Measurements from ENCODE around the gene STAT3. TPM values are rescaled to one million over a fixed set of nuclear protein-coding genes. Genes with fewer than 3 reads are reported as not detected.
"Not testable (repeated sequence)": the region's sequence is repeated elsewhere in the genome, so short reads cannot be mapped to it uniquely, and the experiment has no call there.

The STAT3 gene
- 105 and 109 TPM in 2 replicates for total RNA-seq

DNA sequence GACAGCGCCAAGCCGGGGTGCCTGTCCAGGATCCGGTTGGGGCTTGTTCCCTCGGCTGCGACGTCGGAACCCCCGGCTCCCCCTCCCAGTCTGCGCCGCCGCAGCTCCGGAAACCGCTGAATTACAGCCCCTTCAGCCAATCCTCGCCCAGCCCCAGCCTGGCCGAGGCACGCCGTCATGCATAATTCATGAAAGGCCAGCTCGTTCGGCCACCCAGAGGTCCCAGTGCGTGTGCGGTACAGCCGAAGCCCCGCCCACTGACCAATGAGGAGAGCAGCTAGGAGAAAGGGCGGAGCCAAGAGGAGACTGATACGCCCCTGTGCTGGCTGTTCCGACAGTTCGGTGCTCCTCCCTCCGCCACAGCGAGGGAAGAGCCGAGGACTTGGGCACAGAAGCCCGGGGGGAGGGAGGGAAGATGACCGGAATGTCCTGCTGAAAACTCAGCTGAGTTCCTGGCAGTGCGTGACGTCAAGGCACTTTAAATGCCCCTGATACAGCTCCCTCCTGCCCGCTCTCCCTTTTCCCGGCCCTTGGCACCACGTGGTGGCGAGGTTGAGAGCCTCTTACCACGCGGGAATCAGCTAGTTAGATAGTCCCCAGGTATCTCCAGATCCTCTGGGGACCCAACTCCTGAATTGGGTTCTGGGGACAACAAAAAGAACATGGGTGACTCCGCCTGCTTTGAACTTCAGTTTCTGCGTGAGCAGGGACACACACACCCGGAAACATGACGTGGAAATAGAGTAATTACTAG is at the start of gene STAT3:
Gene STAT3, minus strand, starts transcription at position 62 of the 754 bp plus-strand sequence. CDS start 39,926 bp downstream, outside the sequence.
- intact Hi-C loops (cut with micrococcal nuclease) = loop anchor here (1.0 to 5.0 kb wide), 3 partner anchors 51 to 371 kb away; partner anchors contain the start of gene DNAJC7

DNA sequence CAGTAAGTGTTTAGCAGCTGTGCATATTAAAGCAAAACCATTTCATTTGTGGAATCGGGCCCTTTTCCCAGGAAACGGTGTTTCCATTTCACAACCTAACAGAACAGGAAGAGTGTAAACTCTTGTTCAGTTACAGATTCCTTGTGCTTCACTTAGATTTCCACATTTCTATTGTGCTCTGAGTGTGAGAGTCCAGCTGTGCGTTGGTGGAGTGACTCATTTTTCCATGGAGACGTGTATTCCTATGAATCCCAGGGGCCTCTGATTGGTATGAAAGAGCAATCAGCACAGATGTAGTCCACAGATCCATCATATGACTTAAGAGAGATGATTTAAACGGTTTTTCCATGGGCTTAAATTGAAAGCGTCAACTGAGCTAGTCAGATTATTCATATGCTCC is 48.1 kb upstream of the STAT3 start:
- intact Hi-C loops (cut with micrococcal nuclease) = no loop called here

DNA sequence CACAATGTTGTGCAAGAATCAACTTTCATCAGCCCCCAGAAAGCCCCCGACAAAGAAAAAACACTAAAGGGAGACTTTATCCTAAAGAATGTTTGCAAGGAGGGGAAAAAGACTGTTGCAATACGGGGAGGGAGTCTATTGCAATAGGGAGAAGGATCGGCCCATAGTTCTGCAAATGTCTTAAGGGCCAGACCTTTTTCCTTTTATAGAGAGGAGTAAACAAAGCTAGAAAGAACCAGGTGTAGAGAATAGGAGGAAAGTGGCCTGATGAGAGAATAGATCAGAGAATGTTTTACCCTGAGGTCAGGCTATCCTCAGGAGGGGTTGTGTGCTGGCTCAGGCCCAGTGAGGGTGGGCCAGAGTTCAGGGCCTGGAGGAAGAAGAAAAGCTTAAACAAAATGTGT is 43.5 kb upstream of the STAT3 start:
- intact Hi-C loops (cut with micrococcal nuclease) = no loop called here

DNA sequence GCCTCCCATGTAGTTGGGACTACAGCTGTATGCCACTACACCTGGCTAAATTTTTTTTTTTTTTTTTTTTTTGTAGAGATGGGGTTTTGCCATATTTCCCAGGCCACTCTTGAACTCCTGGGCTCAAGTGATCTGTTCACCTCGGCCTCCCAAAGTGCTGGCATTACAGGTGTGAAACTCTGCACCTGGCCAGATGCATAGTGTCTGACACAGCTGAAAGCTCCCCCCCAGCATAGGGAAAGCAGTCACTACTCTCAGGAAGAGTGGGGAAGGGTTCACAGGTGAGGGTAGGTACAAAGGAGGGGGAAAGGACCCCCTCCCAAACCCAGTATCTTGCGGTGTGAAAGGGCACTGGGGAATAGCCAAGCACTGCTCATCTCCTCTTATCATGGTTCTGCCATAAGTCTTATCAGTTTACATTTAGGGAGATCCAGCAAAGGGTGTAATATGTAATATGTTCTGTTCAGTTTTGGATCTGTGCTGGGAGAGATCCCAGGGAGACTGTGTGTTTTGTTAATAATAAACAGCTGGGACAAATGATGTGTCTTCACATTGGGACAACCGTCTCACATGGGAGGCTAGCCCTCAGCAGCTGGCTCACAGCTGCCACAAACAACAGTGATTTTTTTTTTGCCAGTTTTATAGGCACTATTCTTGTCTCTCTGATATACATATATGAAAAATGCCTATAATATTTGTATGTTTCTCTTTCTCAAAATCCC is 41.6 kb upstream of the STAT3 start:
- intact Hi-C loops (cut with micrococcal nuclease) = no loop called here

DNA sequence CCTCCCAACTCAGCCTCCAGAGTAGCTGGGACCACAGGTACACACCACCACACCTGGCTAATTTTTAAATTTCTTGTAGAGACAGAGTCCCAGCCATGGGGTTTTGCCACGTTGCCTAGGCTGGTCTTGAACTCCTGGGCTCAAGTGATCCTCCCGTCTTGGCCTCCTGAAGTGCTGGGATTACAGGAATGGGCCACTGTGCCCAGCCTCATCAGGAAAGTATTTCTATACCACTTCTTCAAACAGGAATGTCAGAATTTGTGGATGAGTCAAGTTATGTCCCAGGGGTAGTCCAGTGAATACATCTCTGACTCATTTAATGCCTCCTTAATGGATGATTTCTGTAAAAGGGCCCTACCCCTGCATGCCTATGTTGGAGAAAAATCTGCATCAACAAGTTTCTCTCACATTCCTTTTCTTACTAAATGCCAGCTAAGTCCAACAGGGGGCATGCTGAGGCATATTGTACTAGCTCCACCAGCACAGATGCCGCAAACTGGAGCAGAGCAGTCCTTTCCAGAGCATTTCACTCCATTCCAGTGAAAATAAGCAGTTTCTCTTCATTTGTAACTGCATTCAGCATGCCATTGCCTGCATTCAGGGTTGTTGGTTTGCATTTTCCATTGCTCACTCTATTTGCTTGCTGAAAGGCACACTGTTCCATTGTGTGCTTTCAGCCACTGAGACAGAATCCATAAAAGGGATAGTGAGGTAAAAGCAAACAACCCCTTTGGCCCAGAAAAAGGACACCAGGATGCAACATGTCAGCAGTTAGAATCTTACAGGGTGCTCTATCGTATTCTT is 40.1 kb upstream of the STAT3 start:
- intact Hi-C loops (cut with micrococcal nuclease) = loop anchor here (1.0 kb wide), 2 partner anchors 89 to 99 kb away; no protein-coding TSS in a partner anchor

DNA sequence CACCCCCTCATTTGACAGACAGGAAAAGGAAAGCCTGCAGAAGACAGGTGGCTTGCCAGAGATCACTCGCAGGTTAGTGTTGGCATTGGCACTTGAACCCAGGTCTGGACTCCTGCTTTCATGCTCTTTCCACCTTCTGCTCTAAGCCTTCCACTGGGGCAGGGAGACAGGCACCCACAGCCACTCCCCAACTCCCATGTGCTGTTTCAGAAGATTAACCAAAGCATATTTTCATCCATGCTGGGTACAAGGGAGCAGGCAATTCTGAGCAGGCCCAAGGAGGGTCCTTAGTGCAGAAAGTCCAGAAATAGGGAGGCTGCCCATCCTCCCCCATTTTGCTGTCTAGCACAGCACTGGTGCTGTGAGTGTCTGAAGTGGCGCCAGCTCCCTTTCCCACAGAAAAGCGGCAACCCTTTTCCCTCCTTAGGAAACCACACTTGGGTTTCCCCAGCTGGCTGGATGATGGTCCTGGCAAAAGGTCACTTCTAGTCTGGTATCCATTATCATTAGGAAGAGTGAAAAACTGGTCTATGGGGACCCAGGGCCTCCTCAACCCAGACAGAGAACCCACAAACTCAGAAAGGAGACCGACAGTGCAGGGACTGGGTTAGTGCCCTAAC is 36.9 kb upstream of the STAT3 start:
- intact Hi-C loops (cut with micrococcal nuclease) = no loop called here

DNA sequence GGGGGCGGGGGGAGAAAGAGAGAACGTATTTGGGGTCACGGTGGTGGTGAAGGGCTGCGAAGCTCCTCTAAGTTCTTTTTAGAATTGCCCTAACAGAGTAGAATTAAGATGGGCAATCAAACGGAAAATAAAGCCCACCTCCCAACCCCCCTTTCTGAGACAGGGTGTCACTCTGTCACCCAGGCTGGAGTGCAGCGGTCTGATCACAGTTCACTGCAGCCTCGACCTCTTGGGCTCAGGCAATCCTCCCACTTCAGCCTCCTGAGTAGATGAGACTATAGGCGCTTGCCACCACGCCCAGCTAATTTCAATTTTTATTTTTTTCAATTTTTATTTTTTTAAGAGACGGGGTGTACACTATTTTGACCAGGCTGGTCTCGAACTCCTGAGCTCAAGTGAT is 35.5 kb upstream of the STAT3 start:
- intact Hi-C loops (cut with micrococcal nuclease) = no loop called here

DNA sequence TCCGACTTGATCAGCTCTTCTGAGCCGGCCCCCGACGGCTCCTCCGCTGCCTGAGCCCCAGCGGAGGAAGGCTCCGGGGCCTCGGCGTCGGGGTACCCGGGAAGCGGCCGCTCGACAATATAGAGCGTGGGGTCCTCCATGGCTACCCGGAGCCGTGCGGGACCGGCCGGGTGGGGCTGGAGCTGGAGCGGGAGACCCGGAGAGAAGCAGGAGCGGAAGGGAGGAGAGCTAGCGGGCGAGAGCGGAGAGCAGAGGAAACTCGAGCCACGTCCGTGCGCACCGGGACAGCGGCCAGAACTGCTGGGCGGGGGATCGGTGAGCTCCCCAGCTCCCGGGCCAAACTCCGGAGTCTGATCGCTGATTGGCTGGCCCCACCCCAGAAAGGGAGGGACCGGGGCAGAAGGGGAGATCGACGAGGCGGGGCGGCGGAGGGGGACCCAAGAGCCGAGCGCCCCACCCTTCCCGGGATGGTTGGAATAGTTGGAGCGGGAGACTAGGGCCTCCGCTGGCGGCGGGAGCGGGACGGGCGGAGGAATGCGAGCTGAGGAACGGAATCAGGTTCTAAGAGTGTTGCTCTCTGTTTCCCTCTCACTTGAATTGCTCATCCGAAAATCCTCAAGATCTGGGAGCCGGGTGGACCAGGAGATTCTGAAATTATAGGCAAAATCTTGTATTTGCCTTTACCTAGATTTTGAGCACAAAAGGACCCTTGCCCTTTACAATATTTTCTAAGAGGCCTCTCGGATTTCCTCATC is 34.9 kb upstream of the STAT3 start, which contains the start of gene CAVIN1:
Gene CAVIN1, minus strand, starts transcription at position 299 of the 755 bp plus-strand sequence. Its CDS starts 159 bp downstream, at position 140.
- intact Hi-C loops (cut with micrococcal nuclease) = no loop called here

DNA sequence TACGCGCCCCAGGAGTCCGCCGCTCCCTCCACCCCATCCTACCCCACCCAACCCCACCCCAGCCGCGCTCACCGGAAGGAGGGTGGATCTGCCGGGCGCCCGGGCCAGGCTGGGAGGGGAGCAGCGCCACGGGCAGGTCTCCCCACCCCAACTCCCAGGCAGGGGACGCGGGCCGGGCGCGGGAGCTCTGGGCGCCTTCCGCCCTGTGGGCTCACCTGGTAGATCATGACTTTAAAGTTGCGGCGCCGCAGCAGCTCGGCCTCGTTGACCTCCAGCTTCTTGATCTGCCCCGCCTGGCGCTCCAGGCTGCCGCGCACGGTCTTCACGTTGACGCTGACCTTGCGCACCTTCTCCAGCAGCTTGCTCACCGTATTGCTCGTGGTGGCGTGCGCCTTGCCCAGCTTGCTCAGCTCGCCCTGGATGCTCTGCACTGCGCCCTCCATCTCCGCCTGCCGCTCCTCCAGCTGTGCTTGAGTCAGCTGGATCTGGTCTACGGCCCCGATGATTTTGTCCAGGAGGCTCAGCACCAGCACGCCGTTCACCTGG is 34.2 kb upstream of the STAT3 start:
- intact Hi-C loops (cut with micrococcal nuclease) = no loop called here

DNA sequence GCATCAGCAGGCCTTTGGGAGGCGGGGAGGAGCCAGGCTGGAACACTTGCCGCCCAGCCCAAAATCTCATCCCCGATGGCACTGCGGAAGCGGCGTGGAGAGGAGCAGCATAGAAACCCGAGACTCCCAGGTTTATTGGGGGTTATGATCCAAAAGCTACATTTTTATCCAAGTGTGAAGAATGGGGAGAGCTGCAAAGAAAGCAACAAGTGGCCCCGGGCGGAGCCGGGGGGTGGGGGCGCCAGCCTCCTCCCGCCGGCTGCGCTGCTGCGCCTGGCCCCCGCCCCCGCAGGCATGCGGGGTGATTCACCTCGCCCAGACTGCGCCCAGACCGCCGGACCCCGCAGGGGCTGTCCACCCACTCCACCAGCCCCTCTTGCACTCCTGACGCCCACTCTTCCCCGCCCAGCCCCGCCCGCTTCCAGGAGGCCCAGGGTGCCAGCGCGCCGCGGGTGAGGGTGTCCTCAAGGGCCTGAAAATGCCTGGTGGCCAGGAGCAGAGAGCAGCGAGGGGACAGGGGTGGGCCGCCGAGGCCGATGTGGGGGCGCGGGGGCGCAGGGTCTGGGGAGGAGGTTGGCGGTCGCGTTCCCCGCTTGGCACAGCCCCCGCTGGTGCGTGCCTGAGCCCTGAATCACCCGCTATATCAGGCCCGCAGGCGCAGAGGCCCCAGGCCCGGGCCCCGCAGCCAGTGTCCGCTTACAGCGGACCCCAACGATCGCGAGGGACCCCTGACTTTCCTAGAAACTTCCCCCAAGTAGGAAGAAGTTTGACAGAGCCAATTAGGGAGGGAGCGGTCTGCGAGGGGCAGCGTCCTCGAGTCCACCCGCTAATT is 33.5 kb upstream of the STAT3 start:
- intact Hi-C loops (cut with micrococcal nuclease) = no loop called here

DNA sequence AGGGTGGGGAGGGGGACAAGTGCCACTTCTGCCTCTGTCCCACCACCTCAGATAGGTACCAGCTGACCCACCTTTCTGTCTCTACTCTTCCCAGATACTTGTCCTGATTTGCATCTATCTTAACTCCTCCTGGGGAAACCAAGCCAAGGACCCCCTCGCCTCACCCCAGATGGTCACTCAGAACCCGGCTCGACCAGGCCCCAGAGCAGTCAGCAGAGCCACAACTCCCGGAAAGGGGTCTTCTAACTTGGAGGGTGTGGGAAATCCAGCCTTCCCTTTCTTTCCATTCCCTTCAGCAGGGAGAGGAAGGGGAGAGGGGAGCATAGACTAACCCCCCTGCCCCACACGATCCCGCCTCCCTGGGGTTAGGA is 32.9 kb upstream of the STAT3 start:
- intact Hi-C loops (cut with micrococcal nuclease) = no loop called here

DNA sequence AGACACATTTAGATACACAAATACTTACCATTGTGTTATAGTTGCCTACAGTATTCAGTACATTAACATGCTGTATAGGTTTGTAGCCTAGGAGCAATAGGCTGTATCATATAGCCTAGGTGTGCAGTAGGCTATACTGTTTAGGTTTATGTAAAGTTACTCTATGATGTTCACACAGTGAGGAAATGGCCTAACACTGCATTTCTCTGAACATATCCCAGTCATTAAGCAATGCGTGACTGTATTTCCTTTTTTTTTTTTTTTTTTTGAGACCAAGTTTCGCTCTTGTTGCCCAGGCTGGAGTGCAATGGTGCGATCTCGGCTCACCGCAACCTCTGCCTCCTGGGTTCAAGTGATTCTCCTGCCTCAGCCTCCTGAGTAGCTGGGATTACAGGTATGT is 29.7 kb upstream of the STAT3 start:
- intact Hi-C loops (cut with micrococcal nuclease) = not testable (repeated sequence)

DNA sequence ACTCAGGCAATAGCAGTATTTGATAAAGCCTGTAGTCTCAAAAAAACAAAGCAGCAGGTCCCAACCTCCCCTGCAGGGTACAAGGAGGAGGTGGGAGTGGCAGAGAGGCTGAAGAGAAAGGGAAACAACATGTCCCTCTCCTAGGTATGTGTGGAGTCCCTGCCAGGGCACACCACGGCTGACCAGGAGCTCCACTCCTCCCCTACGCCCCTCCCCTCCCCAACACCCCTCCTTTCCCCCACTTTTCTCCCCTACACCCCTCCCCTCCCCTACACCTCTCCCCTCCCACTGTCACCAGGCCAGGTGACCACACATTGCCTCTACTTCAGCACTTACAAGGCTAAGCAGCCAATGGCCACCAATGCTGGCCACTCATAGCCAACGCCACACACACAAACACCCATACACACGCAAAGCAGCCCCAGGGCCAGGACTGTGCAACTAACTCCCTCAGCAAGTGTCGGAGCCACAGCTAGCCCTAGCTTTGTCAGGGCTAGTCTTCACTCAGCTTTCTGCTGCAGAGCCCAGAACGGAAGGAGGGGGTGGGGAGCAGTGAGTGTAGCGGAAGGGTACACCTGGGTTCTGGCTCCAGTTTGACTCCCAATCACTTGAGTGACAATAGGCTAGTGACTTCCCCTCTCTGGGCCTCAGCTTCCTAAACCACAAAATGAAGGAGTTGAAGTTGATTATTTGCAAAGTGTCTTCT is 26.6 kb upstream of the STAT3 start:
- intact Hi-C loops (cut with micrococcal nuclease) = no loop called here

DNA sequence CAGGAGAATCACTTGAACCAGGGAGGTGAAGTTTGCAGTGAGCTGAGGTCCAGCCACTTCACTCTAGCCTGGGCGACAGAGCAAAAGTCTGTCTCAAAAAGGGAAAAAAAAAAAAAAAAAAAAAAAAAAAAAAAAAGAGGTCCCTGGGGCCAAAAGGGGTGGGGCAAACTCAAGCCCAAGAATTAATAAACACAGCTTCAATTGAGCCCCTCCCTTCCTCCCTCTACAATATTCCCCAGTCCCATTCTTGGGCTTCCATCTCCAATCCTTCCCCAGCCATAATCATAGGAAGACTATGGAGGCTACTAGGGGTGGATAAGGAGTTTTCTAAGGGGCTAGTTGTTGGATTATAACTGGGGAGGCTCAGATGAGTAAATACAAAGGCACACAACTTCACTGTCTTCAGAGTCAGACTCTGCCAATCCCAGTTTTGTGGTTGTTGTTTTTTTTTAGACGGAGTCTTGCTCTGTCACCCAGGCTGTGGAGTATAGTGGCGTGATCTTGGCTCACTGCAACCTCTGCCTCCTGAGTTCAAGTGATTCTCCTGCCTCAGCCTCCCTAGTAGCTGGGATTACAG is 25.3 kb upstream of the STAT3 start:
- intact Hi-C loops (cut with micrococcal nuclease) = no loop called here

DNA sequence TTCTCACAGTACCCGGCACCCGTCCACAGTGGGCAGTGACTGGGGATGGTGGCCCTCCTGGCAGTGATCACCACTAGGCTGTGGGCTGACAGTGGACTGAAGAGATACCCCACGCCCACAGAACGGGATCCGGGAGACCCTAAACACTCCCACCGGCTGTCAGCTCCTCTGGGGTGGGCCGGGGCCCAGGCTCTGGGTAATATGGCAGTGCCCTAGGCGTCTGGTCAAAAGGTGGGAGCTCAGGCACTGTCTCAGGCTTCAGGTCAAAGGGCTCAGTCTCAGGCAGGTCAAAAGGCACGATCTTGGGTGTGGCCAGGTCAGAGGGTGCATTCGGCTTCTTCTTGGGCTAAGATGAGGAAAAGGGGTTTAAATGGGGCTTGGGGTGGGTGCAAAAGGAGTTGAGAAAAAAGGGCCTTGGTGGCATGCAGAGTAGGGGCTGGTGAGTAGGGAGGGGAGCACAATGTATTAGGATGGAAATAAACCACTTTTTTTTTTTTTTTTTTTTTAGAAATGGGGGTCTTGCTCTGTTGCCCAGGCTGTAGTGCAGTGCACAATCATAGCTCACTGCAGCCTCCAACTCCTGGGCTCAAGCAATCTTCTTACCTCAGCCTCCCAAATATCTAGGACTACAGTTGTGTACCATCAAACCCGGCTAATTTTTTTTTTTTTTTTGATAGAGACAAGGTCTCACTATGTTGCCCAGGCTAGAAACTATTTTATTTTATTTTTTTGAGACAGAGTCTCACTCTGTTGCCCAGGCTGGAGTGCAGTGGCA is 23.9 kb upstream of the STAT3 start:
- intact Hi-C loops (cut with micrococcal nuclease) = no loop called here

DNA sequence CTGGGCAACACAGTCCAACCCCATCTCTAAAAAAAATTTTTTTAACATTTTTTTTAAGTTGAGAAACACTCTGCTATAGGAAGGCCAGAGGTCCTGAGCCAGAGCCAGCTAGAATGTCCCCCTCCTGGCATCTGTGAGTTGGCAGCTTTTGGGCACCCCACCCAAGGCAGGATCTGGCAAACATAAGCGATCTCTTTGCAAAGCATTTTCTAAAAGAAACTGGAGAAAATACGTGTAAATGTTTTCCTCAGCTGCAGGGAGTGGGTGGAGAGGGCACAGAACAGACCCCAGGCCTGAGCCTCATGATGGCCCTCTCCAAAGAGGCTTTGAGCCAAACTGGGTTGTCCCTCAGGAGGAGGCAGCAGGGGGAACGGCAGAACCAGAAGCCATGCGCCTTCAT is 23.1 kb upstream of the STAT3 start:
- intact Hi-C loops (cut with micrococcal nuclease) = no loop called here

DNA sequence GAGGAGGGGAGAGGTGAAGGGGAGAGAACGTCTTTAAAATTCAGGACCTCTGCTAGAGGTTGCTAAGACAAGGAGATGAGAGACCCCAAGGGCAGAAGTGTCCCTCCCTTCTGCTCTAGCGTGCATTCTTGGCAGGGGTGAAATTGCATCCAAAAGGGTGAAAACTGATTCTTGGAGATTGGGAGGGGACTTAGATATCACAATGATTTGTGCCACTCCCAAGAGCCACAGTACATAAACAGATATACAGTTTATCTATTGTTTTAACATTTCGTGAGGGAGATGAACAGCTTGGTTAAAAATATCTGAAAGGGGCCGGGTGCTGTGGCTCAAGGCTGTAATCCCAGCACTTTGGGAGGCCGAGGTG is 22.1 kb upstream of the STAT3 start:
- intact Hi-C loops (cut with micrococcal nuclease) = no loop called here
